Erythroblast (primary cell): ENCODE data around the gene RNF150.

Source experiments
- GATA1 ChIP-seq: IDR thresholded peaks from 2 replicates; pipeline ENCODE4 v1.6.1; 2011; ENCODE audit warnings: low read depth, mild to moderate bottlenecking, control low read depth, low read length, moderate library complexity
- POLR2A ChIP-seq: IDR thresholded peaks from 2 replicates; pipeline ENCODE4 v1.6.1; 2011; ENCODE audit warnings: mild to moderate bottlenecking, low read length

GRCh38 chr4:140931911-140932310 is 201.4 kb downstream of the RNF150 start:
- TF ChIP-seq POLR2A (no peak), GATA1 (no peak)
